Esophagus squamous epithelium (tissue), 5 donors: ENCODE data around the gene NDUFA6. TPM values are rescaled to one million over a fixed set of nuclear protein-coding genes. Genes with fewer than 3 reads are reported as not detected.

Experiments used
- DNase-seq: peaks from one replicate; lab custom pipeline; 2025; lab: John Stamatoyannopoulos, UW
- H3K27ac ChIP-seq, 4 donors: fragments of 200-600 bp; sonication (generic); one replicate each; pipeline ENCODE4 v1.5.1; 2016 to 2019; ENCODE audit warnings: mild to moderate bottlenecking in 1 of 4
- H3K27me3 ChIP-seq, 4 donors: fragments of 200-600 bp; sonication (generic); 1 replicate in 3 of 4; 2 replicates in 1 of 4; pipeline versions ENCODE4 v1.5.1 to v1.6.0; 2017 to 2021; ENCODE audit warnings: antibody characterized with exemption in 1 of 4
- H3K36me3 ChIP-seq, 3 donors: fragments of 200-600 bp; sonication (generic); one replicate each; pipeline ENCODE4 v1.5.1; 2016 to 2019
- H3K4me1 ChIP-seq, 3 donors: fragments of 200-600 bp; sonication (generic); one replicate each; pipeline ENCODE4 v1.5.1; 2017 to 2019
- H3K4me3 ChIP-seq, 4 donors: fragments of 200-600 bp; sonication (generic); 1 replicate in 3 of 4; 2 replicates in 1 of 4; pipeline ENCODE4 v1.5.1; 2016 to 2019; ENCODE audit warnings: mild to moderate bottlenecking in 2 of 4, moderate library complexity in 1 of 4
- H3K9me3 ChIP-seq, 3 donors: fragments of 200-600 bp; sonication (generic); one replicate each; pipeline ENCODE4 v1.5.1; 2016 to 2019
- POLR2A ChIP-seq, 4 donors: fragments of 450-650 bp; IDR thresholded peaks; one replicate each; pipeline ENCODE4 v1.6.1; 2017; ENCODE audit warnings: antibody characterized with exemption in 4 of 4, mild to moderate bottlenecking in 4 of 4, moderate library complexity in 3 of 4
- WGBS, 2 donors: methylation state at CpG; one replicate each; pipeline ENCODE4 v1.1.5; 2018; 5-methylcytosine and 5-hydroxymethylcytosine counted together
- intact Hi-C: fragments of 100-400 bp; cut with DNase I; formaldehyde crosslinking; loops from one replicate; pipeline ENCODE4 v1.15.0; 2022
- total RNA-seq, 4 donors: library from RNA; depleted of rRNA; stranded (reverse); fragments of >200 nt; gene quantifications; one replicate each; pipeline ENCODE4 v1.1.0, GENCODE V29; 2016
- TF ChIP-seq, protein P1 (sequence below), 6 experiments: fragments of 450-650 bp in 4 of 6; fragments of 200-600 bp in 2 of 6; sonication (generic) in 2 of 6; IDR thresholded peaks; one replicate each; pipeline ENCODE4 v1.5.1; 2016 to 2019; ENCODE audit warnings: antibody characterized with exemption in 6 of 6, mild to moderate bottlenecking in 4 of 6, moderate library complexity in 4 of 6
- donor health status: DM: yes; HTN: yes; CAD: no.

Gene NDUFA6
- total RNA-seq, 4 donors from 2014 or later: 65.0 to 72.4 (median 67.1) TPM

DNA sequence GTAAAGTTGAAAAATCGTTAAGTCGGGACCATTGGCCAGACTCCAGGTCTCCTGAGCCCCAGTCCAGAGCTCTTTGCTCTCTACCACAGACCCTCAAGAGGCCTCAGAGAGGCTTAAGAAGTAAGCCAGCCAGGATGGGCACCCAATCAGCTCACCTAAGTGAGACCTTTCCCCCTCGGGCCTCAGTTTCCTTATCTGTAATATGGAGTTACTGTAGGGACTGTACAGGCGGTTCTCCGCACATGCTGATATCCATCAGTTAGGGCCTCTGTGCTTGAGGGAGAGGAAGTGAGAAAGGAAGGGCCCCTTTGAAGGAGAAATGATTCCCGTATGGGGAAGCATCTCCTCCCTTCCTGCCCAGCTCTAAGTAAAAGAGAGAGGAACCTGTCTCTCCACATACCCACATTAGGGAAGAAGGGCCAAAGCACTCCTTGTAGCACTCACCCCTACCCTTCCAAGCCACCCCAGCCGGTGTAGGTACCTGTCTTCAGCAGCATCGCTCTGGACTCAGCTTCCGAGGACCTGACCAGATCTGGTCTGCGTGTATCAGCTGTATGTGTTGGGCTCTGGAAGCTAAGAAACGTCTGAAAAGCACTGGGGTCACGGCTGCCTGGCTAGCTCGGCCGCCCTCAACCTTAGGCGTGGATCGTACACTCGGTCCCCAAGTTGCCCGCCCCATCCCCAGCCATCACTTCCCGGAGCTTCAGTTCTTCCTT lies 20.6 kb downstream of the NDUFA6 start:
- no peak for TF ChIP-seq POLR2A (IDR thresholded peaks at IDR 0.05)
- TF ChIP-seq, protein P1, sequence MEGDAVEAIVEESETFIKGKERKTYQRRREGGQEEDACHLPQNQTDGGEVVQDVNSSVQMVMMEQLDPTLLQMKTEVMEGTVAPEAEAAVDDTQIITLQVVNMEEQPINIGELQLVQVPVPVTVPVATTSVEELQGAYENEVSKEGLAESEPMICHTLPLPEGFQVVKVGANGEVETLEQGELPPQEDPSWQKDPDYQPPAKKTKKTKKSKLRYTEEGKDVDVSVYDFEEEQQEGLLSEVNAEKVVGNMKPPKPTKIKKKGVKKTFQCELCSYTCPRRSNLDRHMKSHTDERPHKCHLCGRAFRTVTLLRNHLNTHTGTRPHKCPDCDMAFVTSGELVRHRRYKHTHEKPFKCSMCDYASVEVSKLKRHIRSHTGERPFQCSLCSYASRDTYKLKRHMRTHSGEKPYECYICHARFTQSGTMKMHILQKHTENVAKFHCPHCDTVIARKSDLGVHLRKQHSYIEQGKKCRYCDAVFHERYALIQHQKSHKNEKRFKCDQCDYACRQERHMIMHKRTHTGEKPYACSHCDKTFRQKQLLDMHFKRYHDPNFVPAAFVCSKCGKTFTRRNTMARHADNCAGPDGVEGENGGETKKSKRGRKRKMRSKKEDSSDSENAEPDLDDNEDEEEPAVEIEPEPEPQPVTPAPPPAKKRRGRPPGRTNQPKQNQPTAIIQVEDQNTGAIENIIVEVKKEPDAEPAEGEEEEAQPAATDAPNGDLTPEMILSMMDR (IDR thresholded peaks at IDR 0.05): no peak
- Histone ChIP-seq H3K4me3 (peak overlapping the region; percentile 51 to 84 (median 68)), H3K9me3 (no peaks in the 10 kb centered on the region), H3K27me3 (no peaks in the 10 kb centered on the region), H3K36me3 (peaks cover 11 to 38% (median 14%) of the 10 kb centered on the region in 3 donors), H3K4me1 (peaks cover 20 to 55% (median 21%) of the 10 kb centered on the region in 3 donors), H3K27ac (peak overlapping the region; percentile 90 to 96 (median 92))
- intact Hi-C loops: no loop called here
- WGBS, 2 donors: 16 to 43% methylated on average over 7 to 14 of the region's 19 CpGs
- no peak for DNase-seq

DNA sequence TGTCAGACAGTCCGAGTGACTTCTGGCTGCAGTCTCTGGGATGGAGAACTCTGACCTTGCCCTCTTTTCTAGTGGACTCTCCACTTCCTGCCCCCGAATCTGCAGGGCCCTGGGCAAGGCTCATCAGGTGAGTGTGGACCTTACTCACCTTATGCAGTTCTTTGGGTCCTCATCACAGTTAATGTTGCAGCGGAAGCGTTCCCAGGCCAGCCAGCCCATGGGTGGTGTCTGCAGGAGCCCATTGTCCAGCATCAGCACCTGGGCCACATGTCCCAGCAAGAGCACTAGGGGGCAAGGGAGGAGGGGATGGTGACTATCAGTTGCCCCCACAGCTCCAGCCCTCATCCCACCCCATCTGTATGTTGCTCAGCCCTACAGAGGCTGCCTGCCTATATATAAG lies 22.3 kb downstream of the NDUFA6 start:
- Histone ChIP-seq H3K4me1 (peaks cover 7 to 39% (median 12%) of the 10 kb centered on the region in 3 donors), H3K36me3 (peaks cover 11 to 54% (median 14%) of the 10 kb centered on the region in 3 donors), H3K4me3 (no peak overlapping the region), H3K27me3 (no peaks in the 10 kb centered on the region), H3K9me3 (no peaks in the 10 kb centered on the region), H3K27ac (no peak overlapping the region)
- 100% methylated on average over 2 of the region's 4 CpGs; no CpG with 5 or more reads in 1 of the 2 donors for WGBS, 2 donors
- TF ChIP-seq, protein P1 (IDR thresholded peaks at IDR 0.05): no peak
- no peak for TF ChIP-seq POLR2A (IDR thresholded peaks at IDR 0.05)
- no peak for DNase-seq
- intact Hi-C loops: no loop called here

DNA sequence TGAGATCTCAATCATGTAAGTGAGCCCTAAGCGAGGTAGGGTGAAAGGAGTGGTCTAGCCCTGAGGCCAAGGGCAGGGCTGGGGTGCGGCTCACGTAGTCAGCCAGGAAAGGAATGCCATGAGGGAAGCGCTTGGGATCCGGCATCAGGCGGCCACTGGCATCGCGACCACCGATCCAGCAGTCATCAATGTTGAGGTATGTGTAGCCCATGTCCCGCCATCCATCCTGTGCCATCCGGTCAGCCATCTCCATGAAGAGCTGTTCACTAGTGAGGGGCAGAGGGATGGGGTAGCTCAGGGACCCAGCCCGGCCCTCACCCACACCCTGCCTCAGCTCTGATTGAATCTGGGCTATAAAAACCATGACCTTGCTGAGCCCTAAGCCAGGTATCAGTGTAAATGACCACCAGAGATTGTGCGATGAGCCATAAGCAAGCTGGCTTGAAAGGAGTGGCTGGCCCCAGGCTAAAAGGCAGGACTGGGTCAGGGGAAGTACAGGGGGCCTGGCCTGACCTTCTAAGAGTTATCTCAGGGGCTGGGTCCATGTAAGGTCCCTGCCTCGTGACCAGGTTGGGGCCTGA lies 22.8 kb downstream of the NDUFA6 start:
- no peak for DNase-seq
- TF ChIP-seq, protein P1 (IDR thresholded peaks at IDR 0.05): no peak
- no peak for TF ChIP-seq POLR2A (IDR thresholded peaks at IDR 0.05)
- intact Hi-C loops: no loop called here

DNA sequence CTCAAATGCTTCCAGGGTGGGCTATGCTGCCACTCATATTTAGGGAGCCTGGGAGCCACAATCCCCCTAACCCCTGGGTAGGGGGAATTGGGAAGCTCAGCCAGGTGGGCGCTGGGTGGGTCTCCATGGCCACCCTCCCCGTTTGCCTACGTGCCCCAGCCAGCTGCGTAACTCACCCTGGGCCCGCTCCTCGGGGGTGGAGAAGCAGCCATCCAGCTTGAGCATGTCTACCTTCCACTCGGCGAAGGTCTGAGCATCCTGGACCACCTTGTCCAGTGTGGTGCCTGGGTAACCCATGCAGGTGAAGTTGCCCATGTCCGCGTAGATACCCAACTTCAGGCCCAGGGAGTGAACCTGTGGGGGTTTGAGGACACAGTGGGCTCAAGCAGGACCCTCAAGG lies 23.6 kb downstream of the NDUFA6 start:
- Histone ChIP-seq H3K9me3 (no peaks in the 10 kb centered on the region), H3K4me1 (peaks cover 7 to 31% (median 12%) of the 10 kb centered on the region in 3 donors), H3K27ac (no peak overlapping the region), H3K36me3 (peaks cover 17 to 68% (median 21%) of the 10 kb centered on the region in 3 donors), H3K4me3 (no peak overlapping the region), H3K27me3 (no peaks in the 10 kb centered on the region)
- no peak for DNase-seq
- intact Hi-C loops: no loop called here
- 97% methylated on average over 10 of the region's 10 CpGs; no CpG with 5 or more reads in 1 of the 2 donors for WGBS, 2 donors
- TF ChIP-seq POLR2A (IDR thresholded peaks at IDR 0.05): no peak
- TF ChIP-seq, protein P1 (IDR thresholded peaks at IDR 0.05): no peak

More for the DNA sequence above, 22.8 kb downstream of the NDUFA6 start:
- Histone ChIP-seq H3K9me3 (no peaks in the 10 kb centered on the region), H3K27ac (no peak overlapping the region), H3K4me1 (peaks cover 7 to 38% (median 12%) of the 10 kb centered on the region in 3 donors), H3K36me3 (peaks cover 11 to 60% (median 14%) of the 10 kb centered on the region in 3 donors), H3K4me3 (no peak overlapping the region), H3K27me3 (no peaks in the 10 kb centered on the region)
- WGBS, 2 donors: 77 to 100% methylated on average over 2 to 12 of the region's 14 CpGs
